ENCODE measurements around the gene ZNF527. TPM values are rescaled to one million over a fixed set of nuclear protein-coding genes. Genes with fewer than 3 reads are reported as not detected.

Gene ZNF527
- total RNA-seq: 4.2 and 4.9 TPM in 2 replicates

GRCh38 chr19:37370880-37371661 lies at the start of gene ZNF527:
TSS of gene ZNF527 (plus strand) at chr19:37371099. CDS start at chr19:37374199, 3,100 bp downstream.

Other genes starting within 250 kb of the ZNF527 start
- 8.9 and 9.2 TPM in 2 replicates for gene ZNF585A, start 198.4 kb upstream of the ZNF527 start, total RNA-seq
- 25.9 and 26.0 TPM in 2 replicates for gene ZNF585B, start 160.6 kb upstream of the ZNF527 start, total RNA-seq
- gene ZNF383, start 152.9 kb upstream of the ZNF527 start, total RNA-seq: 8.1 and 8.2 TPM in 2 replicates
- 6.7 and 7.5 TPM in 2 replicates for gene ZNF569, start 96.3 kb downstream of the ZNF527 start, total RNA-seq
- gene ZNF570, start 98.3 kb downstream of the ZNF527 start, total RNA-seq: 9.3 and 9.8 TPM in 2 replicates
- gene ZNF793, start 135.8 kb downstream of the ZNF527 start, total RNA-seq: 1.2 and 2.9 TPM in 2 replicates
- 3.2 and 3.7 TPM in 2 replicates for gene ZNF571, start 223.7 kb downstream of the ZNF527 start, total RNA-seq
- gene ZNF540, start 223.8 kb downstream of the ZNF527 start, total RNA-seq: 0.69 and 0.72 TPM in 2 replicates